Body of pancreas (tissue), 4 donors: ENCODE data around the gene SH3GL1. TPM values are rescaled to one million over a fixed set of nuclear protein-coding genes. Genes with fewer than 3 reads are reported as not detected.
A peak's percentile ranks its signal among the peaks of the same experiment; 100 is the strongest.

Source experiments
- ATAC-seq: fragments of 150-250 bp; one replicate; pipeline ENCODE4 v1.9.1; 2016
- DNase-seq, 4 donors: peaks; one replicate each; pipeline ENCODE4 v3.0.0-alpha.2; 2019
- H3K27ac ChIP-seq, 4 donors: fragments of 200-600 bp; sonication (generic); 1 replicate in 3 of 4; 2 replicates in 1 of 4; pipeline versions ENCODE4 v1.5.1 to v1.6.1; 2016 to 2019; ENCODE audit warnings: mild to moderate bottlenecking in 1 of 4, mixed read lengths in 1 of 4, moderate library complexity in 1 of 4
- H3K27me3 ChIP-seq, 2 donors: fragments of 200-600 bp; sonication (generic); one replicate each; pipeline ENCODE4 v1.6.0; 2016; ENCODE audit warnings: mild to moderate bottlenecking in 1 of 2
- H3K36me3 ChIP-seq, 2 donors: fragments of 200-600 bp; sonication (generic); replicated peaks in 1 of 2; 2 replicates each; pipeline ENCODE4 v1.5.1; 2016; ENCODE audit warnings: low read depth in 2 of 2; ENCODE audit not compliant: insufficient read depth in 1 of 2
- H3K4me1 ChIP-seq: fragments of 200-600 bp; sonication (generic); one replicate; pipeline ENCODE4 v1.6.0; 2016
- H3K4me3 ChIP-seq, 2 donors: fragments of 200-600 bp; sonication (generic); 1 replicate in 1 of 2; 2 replicates in 1 of 2; pipeline ENCODE4 v1.5.1; 2016 to 2019
- H3K9me3 ChIP-seq, 3 donors: fragments of 200-600 bp; sonication (generic); 1 replicate in 2 of 3; 2 replicates in 1 of 3; pipeline ENCODE4 v1.5.1; 2016
- CTCF ChIP-seq, 7 experiments: fragments of 450-650 bp in 4 of 7; fragments of 200-600 bp in 3 of 7; sonication (generic) in 3 of 7; IDR thresholded peaks; one replicate each; pipeline ENCODE4 v1.5.1; 2016 to 2019; ENCODE audit warnings: antibody characterized with exemption in 7 of 7
- POLR2A ChIP-seq, 3 donors: fragments of 450-650 bp; IDR thresholded peaks; one replicate each; pipeline ENCODE4 v1.6.1; 2016; ENCODE audit warnings: antibody characterized with exemption in 3 of 3, mild to moderate bottlenecking in 2 of 3
- WGBS, 2 donors: methylation state at CpG; one replicate each; pipeline ENCODE4 v1.1.5; 2017; 5-methylcytosine and 5-hydroxymethylcytosine counted together
- intact Hi-C: fragments of 100-400 bp; cut with DNase I; formaldehyde crosslinking; loops from one replicate; pipeline ENCODE4 v1.15.1; 2023
- total RNA-seq, 2 donors: library from RNA; depleted of rRNA; stranded (reverse); fragments of >200 nt; gene quantifications; one replicate each; pipeline ENCODE4 v1.1.0, GENCODE V29; 2016

Gene SH3GL1
- total RNA-seq, 2 donors from 2014 or later = 20.4 to 22.6 TPM

GRCh38 chr19:4326215-4326836 is 74.0 kb downstream of the SH3GL1 start:
- WGBS, 2 donors = 77 to 86% methylated on average over 12 of the region's 13 CpGs
- H3K9me3 ChIP-seq = no peaks in the 10 kb centered on the region
- no peak for ATAC-seq
- intact Hi-C loops = no loop called here
- no peaks in the 10 kb centered on the region for H3K36me3 ChIP-seq
- H3K4me3 ChIP-seq = no peak overlapping the region
- no peaks in the 10 kb centered on the region for H3K27me3 ChIP-seq
- TF ChIP-seq CTCF (IDR thresholded peaks at IDR 0.05) = no peak
- no peak for TF ChIP-seq POLR2A (IDR thresholded peaks at IDR 0.05)
- DNase-seq = no peak
- peaks cover 21% of the 10 kb centered on the region for H3K4me1 ChIP-seq
- H3K27ac ChIP-seq = no peak overlapping the region

DNA sequence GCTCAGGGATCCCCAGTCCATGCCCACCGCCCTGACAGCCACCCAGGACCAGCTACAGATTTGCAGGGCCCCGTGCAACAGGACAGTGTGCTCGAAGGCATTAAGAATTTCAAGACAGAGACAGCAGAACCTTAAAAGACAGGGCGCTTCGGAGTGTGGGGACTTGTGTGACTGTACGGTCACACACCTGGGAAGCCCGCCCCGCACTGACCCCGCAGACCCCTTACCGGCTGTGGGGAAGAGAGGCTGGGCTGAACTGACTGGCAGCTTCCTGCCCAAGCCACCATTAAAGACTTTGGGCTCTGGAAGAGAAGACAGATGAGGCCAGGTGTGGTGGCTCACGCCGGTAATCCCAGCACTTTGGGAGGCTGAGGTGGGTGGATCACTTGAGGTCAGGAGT is 76.1 kb downstream of the SH3GL1 start:
- intact Hi-C loops = no loop called here
- H3K27me3 ChIP-seq = no peaks in the 10 kb centered on the region
- H3K27ac ChIP-seq = no peak overlapping the region
- WGBS, 2 donors = 81 to 82% methylated on average over 3 to 11 of the region's 12 CpGs
- H3K4me3 ChIP-seq = no peak overlapping the region
- TF ChIP-seq POLR2A (IDR thresholded peaks at IDR 0.05) = no peak
- TF ChIP-seq CTCF (IDR thresholded peaks at IDR 0.05) = no peak
- H3K36me3 ChIP-seq = no peaks in the 10 kb centered on the region
- DNase-seq (no peak), ATAC-seq (no peak)
- no peaks in the 10 kb centered on the region for H3K9me3 ChIP-seq
- H3K4me1 ChIP-seq = peaks cover 20% of the 10 kb centered on the region

DNA sequence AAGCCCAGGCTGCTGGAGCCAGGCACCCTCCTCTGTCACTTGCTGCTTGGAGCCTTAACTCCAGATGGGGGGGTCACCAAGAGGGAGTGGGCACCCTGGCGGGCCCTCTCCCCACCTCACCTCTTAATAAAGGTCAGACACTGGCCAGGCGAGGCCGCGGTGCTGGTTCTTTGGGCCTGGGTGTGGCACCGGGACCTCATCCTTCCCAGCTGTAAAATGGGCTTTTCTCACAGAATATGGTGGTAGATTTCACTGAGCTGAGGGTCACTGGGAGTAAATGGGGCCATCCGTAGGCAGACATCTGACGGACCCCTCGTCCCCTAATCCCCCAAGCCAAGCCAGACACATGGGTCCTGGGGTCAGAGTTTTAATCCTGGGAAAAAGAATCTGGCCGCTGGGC is 76.7 kb downstream of the SH3GL1 start:
- Histone ChIP-seq H3K4me1 (peaks cover 14% of the 10 kb centered on the region), H3K36me3 (no peaks in the 10 kb centered on the region), H3K9me3 (no peaks in the 10 kb centered on the region), H3K27me3 (no peaks in the 10 kb centered on the region), H3K4me3 (no peak overlapping the region), H3K27ac (no peak overlapping the region)
- DNase-seq = no peak
- no peak for ATAC-seq
- no peak for TF ChIP-seq POLR2A (IDR thresholded peaks at IDR 0.05)
- no peak for TF ChIP-seq CTCF (IDR thresholded peaks at IDR 0.05)
- WGBS, 2 donors = 92% methylated on average over 9 of the region's 9 CpGs
- intact Hi-C loops = no loop called here

DNA sequence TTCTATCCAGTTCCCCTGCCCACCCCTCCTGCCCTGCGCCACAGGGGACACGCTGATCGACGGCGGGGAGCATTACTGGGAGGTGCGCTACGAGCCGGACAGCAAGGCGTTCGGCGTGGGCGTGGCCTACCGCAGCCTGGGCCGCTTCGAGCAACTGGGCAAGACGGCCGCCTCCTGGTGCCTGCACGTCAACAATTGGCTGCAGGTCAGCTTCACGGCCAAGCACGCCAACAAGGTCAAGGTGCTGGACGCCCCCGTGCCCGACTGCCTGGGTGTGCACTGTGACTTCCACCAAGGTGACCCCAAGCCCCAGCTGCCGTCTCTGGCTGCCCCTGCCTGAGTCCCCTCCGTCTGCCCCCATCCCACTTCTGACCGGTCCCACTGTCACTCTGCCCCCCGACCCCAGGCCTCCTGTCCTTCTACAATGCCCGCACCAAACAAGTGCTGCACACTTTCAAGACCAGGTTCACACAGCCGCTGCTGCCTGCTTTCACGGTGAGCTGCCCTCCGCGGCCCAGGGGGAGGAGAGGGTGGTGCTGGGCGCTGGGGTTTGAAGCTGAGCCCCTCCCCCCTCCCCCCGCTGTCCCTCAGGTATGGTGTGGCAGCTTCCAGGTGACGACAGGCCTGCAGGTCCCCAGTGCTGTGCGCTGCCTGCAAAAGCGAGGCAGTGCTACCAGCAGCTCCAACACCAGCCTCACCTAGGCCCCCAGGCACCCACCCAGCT is 77.2 kb downstream of the SH3GL1 start:
- H3K27ac ChIP-seq = no peak overlapping the region
- no peaks in the 10 kb centered on the region for H3K9me3 ChIP-seq
- WGBS, 2 donors = 46 to 56% methylated on average over 8 to 33 of the region's 37 CpGs
- no peak overlapping the region for H3K4me3 ChIP-seq
- H3K36me3 ChIP-seq = no peaks in the 10 kb centered on the region
- no peaks in the 10 kb centered on the region for H3K27me3 ChIP-seq
- TF ChIP-seq POLR2A (IDR thresholded peaks at IDR 0.05) (no peak), CTCF (IDR thresholded peaks at IDR 0.05) (no peak)
- ATAC-seq = no peak
- intact Hi-C loops = no loop called here
- H3K4me1 ChIP-seq = peaks cover 12% of the 10 kb centered on the region
- DNase-seq = peak; percentile 30 to 58 (median 36)

DNA sequence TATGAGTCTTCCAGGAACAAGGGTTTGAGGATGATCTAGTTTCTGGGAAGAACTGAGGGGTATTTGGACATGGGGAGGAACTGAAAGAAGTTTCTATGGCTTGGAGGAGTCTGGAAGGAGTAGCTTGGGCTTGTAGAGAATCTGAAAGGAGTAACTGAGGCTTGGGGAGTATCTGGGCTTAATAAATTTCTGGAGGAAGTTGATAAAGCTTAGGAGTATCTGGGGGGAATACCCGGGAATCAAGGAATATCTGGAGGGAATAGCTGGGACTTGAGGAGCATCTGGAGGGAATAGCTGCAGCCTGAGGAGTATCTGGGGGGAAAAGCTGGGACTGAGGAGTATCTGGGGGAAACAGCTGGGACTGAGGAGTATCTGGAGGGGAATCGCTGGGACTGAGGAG is 79.9 kb downstream of the SH3GL1 start:
- Histone ChIP-seq H3K4me3 (no peak overlapping the region), H3K4me1 (no peaks in the 10 kb centered on the region), H3K27ac (no peak overlapping the region), H3K27me3 (no peaks in the 10 kb centered on the region), H3K9me3 (no peaks in the 10 kb centered on the region), H3K36me3 (no peaks in the 10 kb centered on the region)
- TF ChIP-seq CTCF (IDR thresholded peaks at IDR 0.05) (no peak), POLR2A (IDR thresholded peaks at IDR 0.05) (no peak)
- no peak for ATAC-seq
- intact Hi-C loops = no loop called here
- WGBS, 2 donors = 83 to 95% methylated on average over 2 of the region's 2 CpGs
- no peak for DNase-seq
